ENCODE data around the gene RALGAPA2.

RALGAPA2 gene

DNA sequence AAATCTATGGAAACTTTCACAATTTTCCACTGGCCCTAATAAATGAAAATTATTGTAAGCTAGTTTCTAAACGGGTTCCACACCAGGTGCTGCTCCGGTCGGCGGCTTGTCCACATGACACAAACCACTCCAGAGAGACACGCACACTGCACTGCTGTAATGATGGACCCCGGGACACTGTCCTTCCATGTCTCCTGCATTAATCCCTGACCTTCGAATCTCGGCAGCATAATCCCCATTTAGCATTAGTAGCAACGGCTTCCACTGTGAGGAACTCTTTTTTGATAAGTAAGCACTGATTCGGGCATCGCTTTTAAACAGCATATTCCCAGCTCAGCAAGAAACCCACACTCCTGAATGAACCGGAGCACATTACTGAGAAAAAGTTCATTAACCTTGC, 301.0 kb downstream of the RALGAPA2 start:
- H3K4me3 ChIP-seq (ENCODE audit: control insufficient read depth, low read depth, low read length) = no peak overlapping the region
- DNase-seq (ENCODE audit: low read depth) = no peak
- TF ChIP-seq, protein P1, sequence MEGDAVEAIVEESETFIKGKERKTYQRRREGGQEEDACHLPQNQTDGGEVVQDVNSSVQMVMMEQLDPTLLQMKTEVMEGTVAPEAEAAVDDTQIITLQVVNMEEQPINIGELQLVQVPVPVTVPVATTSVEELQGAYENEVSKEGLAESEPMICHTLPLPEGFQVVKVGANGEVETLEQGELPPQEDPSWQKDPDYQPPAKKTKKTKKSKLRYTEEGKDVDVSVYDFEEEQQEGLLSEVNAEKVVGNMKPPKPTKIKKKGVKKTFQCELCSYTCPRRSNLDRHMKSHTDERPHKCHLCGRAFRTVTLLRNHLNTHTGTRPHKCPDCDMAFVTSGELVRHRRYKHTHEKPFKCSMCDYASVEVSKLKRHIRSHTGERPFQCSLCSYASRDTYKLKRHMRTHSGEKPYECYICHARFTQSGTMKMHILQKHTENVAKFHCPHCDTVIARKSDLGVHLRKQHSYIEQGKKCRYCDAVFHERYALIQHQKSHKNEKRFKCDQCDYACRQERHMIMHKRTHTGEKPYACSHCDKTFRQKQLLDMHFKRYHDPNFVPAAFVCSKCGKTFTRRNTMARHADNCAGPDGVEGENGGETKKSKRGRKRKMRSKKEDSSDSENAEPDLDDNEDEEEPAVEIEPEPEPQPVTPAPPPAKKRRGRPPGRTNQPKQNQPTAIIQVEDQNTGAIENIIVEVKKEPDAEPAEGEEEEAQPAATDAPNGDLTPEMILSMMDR (conservative IDR thresholded peaks at IDR 0.05; ENCODE audit: control insufficient read depth, insufficient read depth, low read depth, low read length) = no peak

DNA sequence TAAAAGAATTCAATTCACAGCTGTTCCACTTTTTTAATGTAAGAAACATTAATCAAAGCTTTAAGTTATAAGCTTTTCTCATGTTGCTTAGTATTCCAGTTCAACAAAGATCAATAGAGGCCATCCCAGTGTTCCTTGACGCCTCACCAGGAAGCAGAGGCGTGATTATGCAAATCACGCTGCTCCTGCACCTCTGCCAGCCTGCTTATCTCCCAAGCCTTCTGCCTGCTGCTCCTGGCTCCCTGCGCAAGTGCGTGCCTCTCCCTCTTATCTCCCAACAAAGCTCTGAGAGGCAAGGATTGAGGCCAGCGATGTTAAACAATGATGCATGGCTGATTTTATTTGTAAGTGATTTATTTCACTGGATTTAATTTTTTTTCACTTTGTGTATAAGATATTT, 301.8 kb downstream of the RALGAPA2 start:
- TF ChIP-seq, protein P1 (conservative IDR thresholded peaks at IDR 0.05; ENCODE audit: control insufficient read depth, insufficient read depth, low read depth, low read length) = no peak
- H3K4me3 ChIP-seq (ENCODE audit: control insufficient read depth, low read depth, low read length) = no peak overlapping the region
- DNase-seq (ENCODE audit: low read depth) = no peak

DNA sequence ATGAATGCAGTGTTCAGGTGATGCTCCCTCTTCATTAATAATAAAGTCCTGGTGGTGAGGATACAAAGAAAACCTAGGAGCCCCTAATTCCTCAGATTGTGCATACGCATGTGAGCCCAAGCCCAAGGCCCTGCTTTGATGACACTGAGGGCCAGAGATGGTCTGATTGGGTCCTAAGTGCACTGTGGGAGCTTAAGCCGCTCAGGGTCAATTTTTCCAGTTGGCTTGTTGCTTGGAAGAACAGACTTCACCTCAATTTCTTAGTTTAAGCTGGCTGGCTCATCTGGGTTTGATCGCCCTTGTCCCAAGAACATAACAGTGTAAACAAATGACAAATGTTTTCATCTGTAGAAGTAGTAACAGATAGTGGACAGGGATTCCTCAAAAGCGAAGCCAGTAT, 303.1 kb downstream of the RALGAPA2 start:
- no peak overlapping the region for H3K4me3 ChIP-seq (ENCODE audit: control insufficient read depth, low read depth, low read length)
- no peak for DNase-seq (ENCODE audit: low read depth)
- TF ChIP-seq, protein P1 (conservative IDR thresholded peaks at IDR 0.05; ENCODE audit: control insufficient read depth, insufficient read depth, low read depth, low read length) = no peak

DNA sequence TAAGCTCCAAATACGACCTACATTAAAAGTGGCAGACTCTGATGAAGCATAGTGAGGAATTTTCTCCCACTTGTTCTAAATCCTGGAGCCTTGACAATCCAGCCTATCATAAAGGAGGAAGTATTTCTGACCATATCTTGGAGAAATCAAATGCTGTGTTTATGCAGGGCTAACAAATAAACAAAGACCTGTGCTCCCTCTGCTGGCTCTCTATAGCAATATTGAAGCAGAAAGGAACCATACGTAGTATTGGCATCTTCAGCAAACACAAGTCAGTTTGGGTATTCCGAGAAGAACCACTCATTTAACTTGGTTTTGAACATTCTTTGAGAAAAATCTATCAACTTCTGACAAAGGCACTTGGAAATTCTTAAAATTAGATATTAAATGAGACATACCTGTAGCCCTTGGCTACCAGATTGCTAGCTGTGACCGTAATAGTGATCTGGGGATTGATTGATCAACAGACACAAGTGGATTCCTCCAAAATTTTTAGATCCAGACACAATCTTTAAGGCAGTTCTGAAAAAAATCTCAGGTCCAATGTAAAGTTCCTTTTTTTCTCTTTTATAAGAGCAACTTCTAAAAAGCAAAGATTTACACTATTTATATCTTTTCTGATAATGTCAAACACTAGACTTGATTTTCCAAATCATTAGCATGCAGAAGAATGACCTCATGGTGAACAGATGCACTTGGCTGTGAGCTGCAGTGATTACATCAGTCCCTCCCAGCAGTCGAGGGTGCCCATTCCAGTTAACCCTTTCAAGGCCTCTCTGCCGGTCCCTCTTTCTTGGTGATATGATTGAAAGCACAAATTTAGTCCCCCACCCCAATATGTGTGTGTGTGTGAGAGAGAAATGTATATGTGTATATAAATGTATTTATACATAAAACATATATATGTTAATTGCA, 304.3 kb downstream of the RALGAPA2 start:
- DNase-seq (ENCODE audit: low read depth) = peak; percentile 31
- TF ChIP-seq, protein P1 (conservative IDR thresholded peaks at IDR 0.05; ENCODE audit: control insufficient read depth, insufficient read depth, low read depth, low read length) = peak; percentile 19
- H3K4me3 ChIP-seq (ENCODE audit: control insufficient read depth, low read depth, low read length) = no peak overlapping the region

DNA sequence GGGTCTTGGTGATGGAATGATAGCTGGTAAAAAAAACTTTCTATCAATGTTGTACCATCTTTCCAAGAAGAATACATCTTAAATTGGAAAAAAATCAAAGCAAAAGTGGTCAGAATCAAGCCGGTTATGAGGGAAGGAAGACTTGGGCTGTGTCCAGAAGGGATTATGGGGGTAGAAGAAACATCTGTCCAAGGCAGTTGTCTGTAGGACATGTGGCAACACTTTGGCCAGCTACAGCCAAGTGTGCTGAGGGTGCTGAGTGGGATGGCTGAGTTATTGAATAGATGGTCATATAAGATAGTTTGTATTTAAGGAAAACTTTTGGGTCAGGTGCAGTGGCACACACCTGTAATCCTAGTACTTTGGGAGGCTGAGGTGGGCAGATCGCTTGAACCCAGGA, 306.1 kb downstream of the RALGAPA2 start:
- peak; percentile 14 for DNase-seq (ENCODE audit: low read depth)
- H3K4me3 ChIP-seq (ENCODE audit: control insufficient read depth, low read depth, low read length) = no peak overlapping the region
- TF ChIP-seq, protein P1 (conservative IDR thresholded peaks at IDR 0.05; ENCODE audit: control insufficient read depth, insufficient read depth, low read depth, low read length) = no peak

DNA sequence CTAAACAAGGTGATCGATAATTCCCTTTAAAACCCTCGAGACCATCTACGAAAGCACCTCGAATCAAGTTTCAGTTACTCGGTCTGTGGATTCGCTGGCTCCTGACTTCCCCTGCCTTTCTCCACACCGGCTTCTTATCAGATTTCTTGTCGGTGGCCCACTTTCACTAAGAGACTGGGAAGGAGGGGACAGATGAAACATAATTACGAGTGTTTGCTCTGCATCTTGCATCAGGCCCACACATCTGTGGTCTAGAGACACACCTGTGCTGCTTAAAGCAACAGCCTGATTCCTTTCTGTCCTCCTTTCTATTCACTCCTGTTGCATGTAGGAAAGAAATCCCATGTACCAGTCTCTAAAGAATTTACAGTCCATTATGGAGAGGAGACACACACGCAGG, 306.8 kb downstream of the RALGAPA2 start:
- DNase-seq (ENCODE audit: low read depth) = no peak
- no peak overlapping the region for H3K4me3 ChIP-seq (ENCODE audit: control insufficient read depth, low read depth, low read length)
- TF ChIP-seq, protein P1 (conservative IDR thresholded peaks at IDR 0.05; ENCODE audit: control insufficient read depth, insufficient read depth, low read depth, low read length) = no peak

All from fibroblast of mammary gland (primary cell).